Stimulated activated CD4-positive, alpha-beta T cell treated with anti-CD3 and anti-CD28 coated beads, TNF-alpha, amount 100 ng/mL, for 4 hours (primary cell): Measurements from ENCODE around the gene CNOT3.

ENCODE experiments used
- DNase-seq, 3 experiments: peaks; one replicate each; pipeline ENCODE4 v3.0.0-alpha.2; 2020; ENCODE audit warnings: low read depth in 3 of 3

The CNOT3 gene

GRCh38 chr19:54121259-54121658 is 16.3 kb upstream of the CNOT3 start:
- no peak for DNase-seq

DNA sequence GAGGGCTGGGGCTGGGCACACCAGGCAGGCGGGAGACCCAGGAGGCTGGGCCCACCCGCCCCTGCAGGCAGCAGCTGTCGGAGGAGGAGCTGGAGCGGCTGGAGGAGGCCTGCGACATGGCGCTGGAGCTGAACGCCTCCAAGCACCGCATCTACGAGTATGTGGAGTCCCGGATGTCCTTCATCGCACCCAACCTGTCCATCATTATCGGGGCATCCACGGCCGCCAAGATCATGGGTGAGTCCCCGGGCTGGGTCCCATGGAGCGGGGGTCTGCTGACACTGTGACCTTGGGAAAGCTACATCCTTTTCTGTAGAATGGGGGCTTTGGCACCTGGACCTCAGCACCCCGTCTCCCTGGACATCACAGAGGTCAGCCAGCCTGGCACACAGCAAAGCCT is 13.9 kb upstream of the CNOT3 start:
- DNase-seq = no peak

DNA sequence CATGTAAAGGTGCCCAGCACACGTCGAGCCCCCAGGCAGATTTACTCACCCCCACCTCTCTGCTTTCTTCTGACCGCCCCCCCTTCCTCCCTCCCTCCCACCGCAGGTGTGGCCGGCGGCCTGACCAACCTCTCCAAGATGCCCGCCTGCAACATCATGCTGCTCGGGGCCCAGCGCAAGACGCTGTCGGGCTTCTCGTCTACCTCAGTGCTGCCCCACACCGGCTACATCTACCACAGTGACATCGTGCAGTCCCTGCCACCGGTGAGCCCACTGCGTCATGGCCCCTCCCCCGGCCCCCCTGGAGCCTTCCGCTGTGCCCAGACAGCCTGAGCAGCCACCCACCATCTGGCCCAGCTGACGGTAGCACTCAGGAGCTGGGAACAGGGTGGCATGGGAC is 13.2 kb upstream of the CNOT3 start:
- no peak for DNase-seq

GRCh38 chr19:54125713-54126112 is 11.8 kb upstream of the CNOT3 start:
- DNase-seq = no peak

DNA sequence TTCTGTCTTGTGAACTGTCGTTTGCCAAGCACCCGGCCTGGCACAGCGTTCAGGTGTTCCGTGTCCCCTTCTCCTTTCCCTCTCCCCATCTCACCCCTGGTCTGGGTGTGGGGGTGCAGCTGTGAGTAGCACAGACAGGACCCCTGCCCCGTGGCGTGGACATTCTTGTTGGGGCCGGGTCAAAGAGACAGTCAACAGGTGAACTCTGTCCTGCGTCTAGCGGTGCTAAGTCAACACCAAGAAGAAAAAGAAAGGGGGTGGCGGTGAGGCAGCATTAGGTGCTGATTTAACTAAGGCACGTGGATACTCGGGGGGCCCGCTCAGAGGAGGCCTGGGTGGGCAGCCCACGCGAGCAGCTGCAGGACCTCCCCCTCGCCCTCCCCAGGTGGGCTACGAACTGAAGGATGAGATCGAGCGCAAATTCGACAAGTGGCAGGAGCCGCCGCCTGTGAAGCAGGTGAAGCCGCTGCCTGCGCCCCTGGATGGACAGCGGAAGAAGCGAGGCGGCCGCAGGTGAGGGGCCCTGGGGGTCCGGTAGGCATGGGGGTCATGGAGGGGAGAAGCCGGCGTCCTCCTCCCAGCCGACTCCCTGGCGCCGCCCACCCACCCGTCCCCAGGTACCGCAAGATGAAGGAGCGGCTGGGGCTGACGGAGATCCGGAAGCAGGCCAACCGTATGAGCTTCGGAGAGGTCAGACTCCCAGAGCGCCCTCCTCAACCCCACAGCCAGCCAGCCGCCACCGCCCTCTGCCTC is 9.7 kb upstream of the CNOT3 start:
- no peak for DNase-seq

- no peak for DNase-seq
Measured at GRCh38 chr19:54128441-54128725, 9.2 kb upstream of the CNOT3 start.

DNA sequence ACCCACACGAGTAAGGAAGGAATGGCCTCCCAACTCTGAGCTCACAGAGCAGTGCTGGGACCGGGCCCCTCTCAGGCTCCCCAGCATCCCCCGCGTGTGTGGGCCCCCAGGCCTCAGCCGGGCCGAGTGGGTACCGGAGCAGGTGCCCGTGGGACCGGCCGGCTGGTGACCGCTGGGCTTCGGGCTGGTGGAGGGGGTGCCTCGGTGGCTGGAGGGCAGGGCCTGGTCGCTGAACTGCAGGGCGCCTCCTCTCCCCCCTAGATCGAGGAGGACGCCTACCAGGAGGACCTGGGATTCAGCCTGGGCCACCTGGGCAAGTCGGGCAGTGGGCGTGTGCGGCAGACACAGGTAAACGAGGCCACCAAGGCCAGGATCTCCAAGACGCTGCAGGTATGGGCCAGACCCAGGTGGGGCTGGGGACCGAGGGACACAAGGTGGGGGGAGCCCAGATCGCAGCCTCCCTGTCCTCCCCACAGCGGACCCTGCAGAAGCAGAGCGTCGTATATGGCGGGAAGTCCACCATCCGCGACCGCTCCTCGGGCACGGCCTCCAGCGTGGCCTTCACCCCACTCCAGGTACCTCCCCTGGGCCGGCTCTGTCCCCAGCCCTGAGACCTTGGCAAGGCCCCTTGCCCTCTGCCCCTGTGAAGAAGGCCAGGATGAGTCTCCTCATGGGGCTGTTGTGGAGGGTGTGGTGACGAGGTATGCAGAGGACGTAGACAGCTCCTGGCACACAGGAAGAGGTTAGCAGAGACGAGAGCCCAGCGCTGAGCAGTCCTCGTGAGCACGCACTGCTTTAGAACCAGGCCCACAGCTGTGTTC is 8.6 kb upstream of the CNOT3 start:
- no peak for DNase-seq

GRCh38 chr19:54129617-54129996 is 8.0 kb upstream of the CNOT3 start:
- no peak for DNase-seq

DNA sequence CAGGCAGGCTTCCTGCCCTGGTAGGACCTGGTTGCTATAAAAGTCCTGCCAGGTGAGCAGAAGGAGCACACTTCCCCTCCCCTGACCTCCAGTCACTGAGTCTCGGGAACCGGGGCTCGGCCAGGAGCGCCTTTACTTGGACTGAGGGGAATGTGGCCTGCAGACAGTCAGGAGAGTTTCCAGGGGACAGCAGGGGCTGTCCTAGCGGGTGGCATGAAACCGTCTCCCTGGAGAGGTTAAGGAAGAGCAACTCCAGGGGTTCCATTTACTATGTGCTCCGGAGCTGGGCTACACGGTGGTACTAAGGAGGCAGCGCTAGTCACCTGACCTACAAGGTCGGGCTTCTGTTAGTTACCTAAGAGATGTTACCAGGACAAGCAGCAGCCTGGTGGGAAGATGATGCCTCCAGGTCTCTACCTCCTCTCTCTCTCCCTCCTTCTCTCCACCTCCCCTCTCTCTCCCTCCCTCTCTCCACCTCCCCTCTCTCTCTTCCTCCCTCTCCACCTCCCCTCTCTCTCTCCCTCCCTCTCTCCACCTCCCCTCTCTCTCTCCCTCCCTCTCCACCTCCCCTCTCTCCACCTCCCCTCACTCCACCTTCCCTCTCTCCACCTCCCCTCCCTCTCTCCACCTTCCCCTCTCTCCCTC is 4.1 kb upstream of the CNOT3 start:
- no peak for DNase-seq

DNA sequence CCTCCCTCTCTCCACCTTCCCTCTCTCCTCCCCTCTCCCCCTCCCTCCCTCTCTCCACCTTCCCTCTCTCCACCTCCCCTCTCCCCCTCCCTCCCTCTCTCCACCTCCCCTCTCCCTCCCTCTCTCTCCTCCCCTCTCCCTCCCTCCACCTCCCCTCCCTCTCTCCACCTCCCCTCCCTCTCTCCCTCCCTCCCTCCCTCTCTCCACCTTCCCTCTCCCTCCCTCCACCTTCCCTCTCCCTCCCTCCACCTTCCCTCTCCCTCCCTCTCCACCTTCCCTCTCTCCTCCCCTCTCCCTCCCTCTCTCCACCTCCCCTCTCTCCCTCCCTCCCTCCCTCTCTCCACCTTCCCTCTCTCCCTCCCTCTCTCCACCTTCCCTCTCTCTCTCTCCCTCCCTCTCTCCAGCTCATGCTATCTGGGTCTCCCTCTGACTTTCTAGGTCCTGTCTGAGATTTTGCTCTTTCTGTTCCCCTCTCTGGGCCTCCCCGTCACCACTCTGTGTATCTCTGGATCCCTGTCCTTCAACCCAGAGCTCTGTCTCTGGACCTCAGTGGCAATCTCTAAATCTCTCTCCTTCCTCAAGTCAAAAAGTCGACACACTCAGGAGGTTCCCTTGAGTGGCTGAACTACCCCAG is 3.5 kb upstream of the CNOT3 start:
- no peak for DNase-seq

- DNase-seq = no peak
Measured at GRCh38 chr19:54136086-54136863, 1.3 kb upstream of the CNOT3 start.

GRCh38 chr19:54136864-54137698 is 481 bp upstream of the CNOT3 start:
- DNase-seq = peak; percentile 85 to 99 (median 97)

GRCh38 chr19:54138489-54139256 is 1.1 kb downstream of the CNOT3 start:
- DNase-seq = no peak

GRCh38 chr19:54141356-54141755 is 3.8 kb downstream of the CNOT3 start:
- DNase-seq = no peak

DNA sequence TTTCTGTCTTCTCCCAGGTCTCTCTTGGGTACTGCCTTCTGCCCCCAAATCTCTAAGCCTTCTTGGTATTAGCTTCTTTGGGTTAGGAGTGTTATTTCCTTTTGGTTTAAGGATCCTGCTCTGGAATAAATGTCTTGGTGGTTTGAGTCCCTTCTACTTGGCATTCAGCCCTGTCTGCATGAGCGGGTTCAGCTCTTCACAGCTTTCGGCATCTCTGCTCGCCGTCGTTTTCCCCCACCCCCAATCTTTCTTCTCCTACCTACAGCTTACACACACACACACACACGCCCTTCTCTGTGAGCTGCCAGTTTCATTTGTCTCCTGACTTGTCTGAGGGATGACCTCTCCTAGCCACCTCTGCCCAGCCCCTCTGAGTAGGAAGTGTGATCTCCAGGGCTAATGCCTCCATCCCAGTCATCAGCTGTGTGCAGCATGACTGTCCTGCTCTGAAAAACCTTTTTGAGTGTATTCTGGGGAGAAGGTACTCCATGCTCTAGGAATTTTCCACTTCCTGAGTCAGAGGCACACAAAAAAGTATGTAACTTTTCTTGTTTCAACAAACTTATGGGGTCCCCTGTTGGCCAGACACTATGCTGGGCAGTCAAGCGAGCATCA is 4.7 kb downstream of the CNOT3 start:
- DNase-seq = no peak

DNA sequence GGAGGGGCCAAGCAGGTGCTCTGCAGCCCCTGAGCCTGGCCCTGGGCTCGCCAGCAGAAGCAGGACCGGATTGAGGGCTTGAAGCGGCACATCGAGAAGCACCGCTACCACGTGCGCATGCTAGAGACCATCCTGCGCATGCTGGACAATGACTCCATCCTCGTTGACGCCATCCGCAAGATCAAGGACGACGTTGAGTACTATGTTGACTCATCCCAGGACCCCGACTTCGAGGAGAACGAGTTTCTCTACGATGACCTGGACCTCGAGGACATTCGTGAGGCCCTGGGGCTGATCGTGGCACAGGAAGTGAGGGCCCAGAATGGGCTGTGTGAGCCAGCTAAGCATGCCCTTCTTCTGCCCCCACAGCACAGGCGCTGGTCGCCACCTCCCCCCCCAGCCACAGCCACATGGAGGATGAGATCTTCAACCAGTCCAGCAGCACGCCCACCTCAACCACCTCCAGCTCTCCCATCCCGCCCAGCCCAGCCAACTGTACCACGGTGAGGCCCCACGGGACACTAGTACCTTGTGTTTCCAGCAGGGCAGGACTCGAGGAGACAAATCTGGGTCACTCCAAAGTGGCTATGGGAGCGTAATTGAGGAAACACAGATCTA is 8.1 kb downstream of the CNOT3 start:
- no peak for DNase-seq

DNA sequence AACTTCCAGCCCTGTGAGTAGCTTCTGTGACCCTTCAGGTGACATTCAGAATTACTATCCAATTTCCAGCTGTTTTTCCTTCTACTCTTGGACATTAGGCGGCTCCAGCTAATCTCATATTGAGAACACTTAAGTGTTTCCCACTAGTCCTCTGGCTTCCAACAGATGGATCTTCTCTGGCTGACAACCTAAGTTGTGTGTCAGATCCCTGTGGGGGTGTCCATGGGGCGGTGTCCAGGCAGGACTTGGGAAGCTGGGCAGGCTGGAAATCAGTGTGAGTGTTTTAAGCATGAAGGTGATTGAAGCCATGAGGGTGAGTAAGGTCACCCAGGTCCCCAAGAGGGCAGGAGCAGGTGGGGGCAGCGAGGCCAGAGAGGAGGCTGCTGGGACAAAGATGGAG is 10.1 kb downstream of the CNOT3 start:
- no peak for DNase-seq

GRCh38 chr19:54148158-54148557 is 10.6 kb downstream of the CNOT3 start:
- no peak for DNase-seq
